ENCODE measurements around the gene CCDC92B. TPM values are rescaled to one million over a fixed set of nuclear protein-coding genes. Genes with fewer than 3 reads are reported as not detected.
"Not testable (repeated sequence)": the region's sequence is repeated elsewhere in the genome, so short reads cannot be mapped to it uniquely, and the experiment has no call there.

The CCDC92B gene
- not detected in 2 replicates for total RNA-seq (2014; rRNA removed; shearing (Covaris generic))

GRCh38 chr17:2749058-2749783, at the start of gene CCDC92B:
Gene CCDC92B, minus strand, starts transcription at chr17:2749652. Its CDS starts 14,507 bp downstream, at chr17:2735145.
- H3K36me3 ChIP-seq: no peaks in the 10 kb centered on the region
- H3K27me3 ChIP-seq: no peaks in the 10 kb centered on the region
- H3K4me1 ChIP-seq: no peaks in the 10 kb centered on the region
- no peak within 1 kb of the TSS for H3K27ac ChIP-seq
- no peak within 1 kb of the TSS for H3K4me3 ChIP-seq
- DNase-seq: no peak
- H3K9me3 ChIP-seq (replicated peaks): no peaks in the 10 kb centered on the region

GRCh38 chr17:2798678-2799077, 49.2 kb upstream of the CCDC92B start:
- Histone ChIP-seq H3K27ac (no peak overlapping the region), H3K9me3 (replicated peaks) (no peaks in the 10 kb centered on the region), H3K4me3 (no peak overlapping the region), H3K4me1 (no peaks in the 10 kb centered on the region), H3K27me3 (no peaks in the 10 kb centered on the region), H3K36me3 (no peaks in the 10 kb centered on the region)
- no peak for DNase-seq

GRCh38 chr17:2798188-2798587, 48.7 kb upstream of the CCDC92B start:
- H3K36me3 ChIP-seq: no peaks in the 10 kb centered on the region
- H3K4me1 ChIP-seq: no peaks in the 10 kb centered on the region
- no peak overlapping the region for H3K4me3 ChIP-seq
- no peak overlapping the region for H3K27ac ChIP-seq
- no peaks in the 10 kb centered on the region for H3K9me3 ChIP-seq (replicated peaks)
- DNase-seq: no peak
- no peaks in the 10 kb centered on the region for H3K27me3 ChIP-seq

- no peaks in the 10 kb centered on the region for H3K4me1 ChIP-seq
- H3K36me3 ChIP-seq: no peaks in the 10 kb centered on the region
- no peaks in the 10 kb centered on the region for H3K27me3 ChIP-seq
- no peak for DNase-seq
- no peak overlapping the region for H3K27ac ChIP-seq
- H3K4me3 ChIP-seq: no peak overlapping the region
- no peaks in the 10 kb centered on the region for H3K9me3 ChIP-seq (replicated peaks)
These were observed 48.2 kb upstream of the CCDC92B start for GRCh38 chr17:2797637-2798036.

- Histone ChIP-seq H3K27me3 (no peaks in the 10 kb centered on the region), H3K4me3 (no peak overlapping the region), H3K27ac (no peak overlapping the region), H3K9me3 (replicated peaks) (no peaks in the 10 kb centered on the region), H3K4me1 (no peaks in the 10 kb centered on the region), H3K36me3 (no peaks in the 10 kb centered on the region)
- no peak for DNase-seq
These were observed 47.8 kb upstream of the CCDC92B start for GRCh38 chr17:2797226-2797625.

GRCh38 chr17:2796164-2797125, 47.0 kb upstream of the CCDC92B start, which contains the start of gene RAP1GAP2:
Gene RAP1GAP2, plus strand, starts transcription at chr17:2796438. Its CDS starts 90 bp downstream, at chr17:2796528.
- Histone ChIP-seq H3K36me3 (no peaks in the 10 kb centered on the region), H3K4me1 (no peaks in the 10 kb centered on the region), H3K27ac (no peak within 1 kb of the TSS), H3K9me3 (replicated peaks) (no peaks in the 10 kb centered on the region), H3K27me3 (no peaks in the 10 kb centered on the region), H3K4me3 (no peak within 1 kb of the TSS)
- peak; percentile 17 to 18 for DNase-seq

- Histone ChIP-seq H3K9me3 (replicated peaks) (no peaks in the 10 kb centered on the region), H3K36me3 (no peaks in the 10 kb centered on the region), H3K27me3 (no peaks in the 10 kb centered on the region), H3K4me3 (no peak overlapping the region), H3K27ac (no peak overlapping the region), H3K4me1 (no peaks in the 10 kb centered on the region)
- DNase-seq: no peak
These were observed 46.1 kb upstream of the CCDC92B start for GRCh38 chr17:2795441-2796163.

GRCh38 chr17:2794111-2794803, 44.8 kb upstream of the CCDC92B start:
- Histone ChIP-seq H3K27me3 (no peaks in the 10 kb centered on the region), H3K36me3 (no peaks in the 10 kb centered on the region), H3K4me3 (no peak overlapping the region), H3K9me3 (replicated peaks) (no peaks in the 10 kb centered on the region), H3K27ac (no peak overlapping the region), H3K4me1 (no peaks in the 10 kb centered on the region)
- DNase-seq: no peak

GRCh38 chr17:2792366-2793169, 43.1 kb upstream of the CCDC92B start:
- Histone ChIP-seq H3K4me3 (no peak overlapping the region), H3K36me3 (no peaks in the 10 kb centered on the region), H3K27ac (no peak overlapping the region), H3K4me1 (no peaks in the 10 kb centered on the region), H3K9me3 (replicated peaks) (no peaks in the 10 kb centered on the region), H3K27me3 (no peaks in the 10 kb centered on the region)
- DNase-seq: no peak

- H3K4me1 ChIP-seq: no peaks in the 10 kb centered on the region
- H3K9me3 ChIP-seq (replicated peaks): no peaks in the 10 kb centered on the region
- no peak overlapping the region for H3K27ac ChIP-seq
- H3K36me3 ChIP-seq: no peaks in the 10 kb centered on the region
- DNase-seq: no peak
- no peak overlapping the region for H3K4me3 ChIP-seq
- no peaks in the 10 kb centered on the region for H3K27me3 ChIP-seq
These were observed 40.2 kb upstream of the CCDC92B start for GRCh38 chr17:2789700-2790099.

- H3K4me3 ChIP-seq: no peak overlapping the region
- DNase-seq: peak; percentile 81 to 91
- no peak overlapping the region for H3K27ac ChIP-seq
- no peaks in the 10 kb centered on the region for H3K4me1 ChIP-seq
- H3K36me3 ChIP-seq: no peaks in the 10 kb centered on the region
- H3K9me3 ChIP-seq (replicated peaks): no peaks in the 10 kb centered on the region
- no peaks in the 10 kb centered on the region for H3K27me3 ChIP-seq
These were observed 36.9 kb upstream of the CCDC92B start for GRCh38 chr17:2786176-2786881.

- H3K36me3 ChIP-seq; H3K27me3 ChIP-seq; DNase-seq; H3K9me3 ChIP-seq (replicated peaks); H3K4me1 ChIP-seq; H3K27ac ChIP-seq; H3K4me3 ChIP-seq: not testable (repeated sequence)
These were observed 35.9 kb upstream of the CCDC92B start for GRCh38 chr17:2785376-2785775.

- DNase-seq: no peak
- H3K4me3 ChIP-seq: no peak overlapping the region
- H3K9me3 ChIP-seq (replicated peaks): no peaks in the 10 kb centered on the region
- H3K27me3 ChIP-seq: no peaks in the 10 kb centered on the region
- no peaks in the 10 kb centered on the region for H3K4me1 ChIP-seq
- no peaks in the 10 kb centered on the region for H3K36me3 ChIP-seq
- no peak overlapping the region for H3K27ac ChIP-seq
These were observed 35.4 kb upstream of the CCDC92B start for GRCh38 chr17:2784864-2785263.
